SH-SY5Y (cell line): ENCODE measurements around the gene DIP2C.

ENCODE experiments used
- GATA2 ChIP-seq: IDR thresholded peaks from 2 replicates; pipeline ENCODE4 v1.6.1; 2011; ENCODE audit warnings: mild to moderate bottlenecking, low read depth, low read length
- GATA3 ChIP-seq: IDR thresholded peaks from 2 replicates; pipeline ENCODE4 v1.6.1; 2011; ENCODE audit warnings: low read depth, mild to moderate bottlenecking, low read length, moderate library complexity

DNA sequence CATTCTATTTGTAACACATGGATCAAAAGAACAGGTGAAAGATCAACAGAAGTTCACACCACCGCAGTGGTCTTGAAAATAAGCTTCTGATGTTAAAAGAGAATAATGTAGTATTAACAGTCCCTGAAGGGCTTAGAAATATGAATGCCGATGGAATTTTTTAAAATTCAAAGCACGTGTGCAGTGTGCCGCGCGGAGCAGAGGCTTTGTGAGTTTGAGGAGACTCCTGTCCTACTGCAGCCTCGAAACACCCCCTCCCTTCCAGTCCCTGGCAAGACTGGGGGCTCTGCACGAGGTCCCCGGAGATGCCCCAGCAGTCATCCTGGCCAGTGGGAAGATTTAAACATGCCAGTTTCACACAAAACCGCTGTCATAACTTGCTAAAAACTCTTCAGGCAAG is 196.6 kb downstream of the DIP2C start:
- no peak for TF ChIP-seq GATA2
- TF ChIP-seq GATA3, result no peak
